ENCODE results near the gene FAM180A. TPM values are rescaled to one million over a fixed set of nuclear protein-coding genes. Genes with fewer than 3 reads are reported as not detected.

Gene FAM180A
- total and polyA plus RNA-seq, 4 donors, result 0.19 to 10.5 (median 5.6) TPM

- TF ChIP-seq FOXA2 (IDR thresholded peaks at IDR 0.05) (no peak), GABPA (IDR thresholded peaks at IDR 0.05 in 1 of 2, conservative IDR thresholded peaks at IDR 0.05 in 1 of 2) (no peak), SP1 (IDR thresholded peaks at IDR 0.05) (no peak), FOXA1 (IDR thresholded peaks at IDR 0.05) (no peak), HNF4G (IDR thresholded peaks at IDR 0.05) (no peak)
- Histone ChIP-seq H3K27me3 (ENCODE audit: control insufficient read depth in 4 of 4, insufficient read depth in 4 of 4, low read length in 3 of 4) (no peaks in the 10 kb centered on the region), H3K4me1 (ENCODE audit: control insufficient read depth in 4 of 4, insufficient read depth in 4 of 4, low read length in 3 of 4) (no peaks in the 10 kb centered on the region), H3K27ac (ENCODE audit: low read depth in 1 of 2, low read length in 2 of 2) (no peak overlapping the region), H3K4me3 (ENCODE audit: low read depth in 1 of 3, low read length in 3 of 3) (no peak overlapping the region), H3K9me3 (ENCODE audit: control insufficient read depth in 4 of 4, low read length in 3 of 4) (no peaks in the 10 kb centered on the region), H3K9ac (ENCODE audit: low read depth in 1 of 2, low read length in 2 of 2) (no peak overlapping the region), H3K36me3 (ENCODE audit: control insufficient read depth in 4 of 4, insufficient read depth in 3 of 4, low read depth in 1 of 4, low read length in 3 of 4) (no peaks in the 10 kb centered on the region)
- DNase-seq (ENCODE audit: low spot score), result no peak
- 83% methylated on average over 3 of the region's 3 CpGs for WGBS
Observed at GRCh38 chr7:135717693-135718092, 30.9 kb downstream of the FAM180A start.

GRCh38 chr7:135716677-135717238 lies 31.9 kb downstream of the FAM180A start:
- Histone ChIP-seq H3K9ac (ENCODE audit: low read depth in 1 of 2, low read length in 2 of 2) (no peak overlapping the region), H3K4me1 (ENCODE audit: control insufficient read depth in 4 of 4, insufficient read depth in 4 of 4, low read length in 3 of 4) (no peaks in the 10 kb centered on the region), H3K4me3 (ENCODE audit: low read depth in 1 of 3, low read length in 3 of 3) (no peak overlapping the region), H3K27ac (ENCODE audit: low read depth in 1 of 2, low read length in 2 of 2) (no peak overlapping the region), H3K36me3 (ENCODE audit: control insufficient read depth in 4 of 4, insufficient read depth in 3 of 4, low read depth in 1 of 4, low read length in 3 of 4) (no peaks in the 10 kb centered on the region), H3K9me3 (ENCODE audit: control insufficient read depth in 4 of 4, low read length in 3 of 4) (no peaks in the 10 kb centered on the region), H3K27me3 (ENCODE audit: control insufficient read depth in 4 of 4, insufficient read depth in 4 of 4, low read length in 3 of 4) (no peaks in the 10 kb centered on the region)
- WGBS, result 74% methylated on average over 9 of the region's 9 CpGs
- no peak for DNase-seq (ENCODE audit: low spot score)
- no peak for TF ChIP-seq FOXA2 (IDR thresholded peaks at IDR 0.05)
- no peak for TF ChIP-seq ZBTB33 (IDR thresholded peaks at IDR 0.05)
- TF ChIP-seq YY1 (IDR thresholded peaks at IDR 0.05), result no peak
- no peak for TF ChIP-seq EGR1 (IDR thresholded peaks at IDR 0.05; ENCODE audit: low read depth in 2 of 2)
- TF ChIP-seq REST (IDR thresholded peaks at IDR 0.05), result no peak
- no peak for TF ChIP-seq JUND (IDR thresholded peaks at IDR 0.05)
- no peak for TF ChIP-seq SP1 (IDR thresholded peaks at IDR 0.05)
- TF ChIP-seq HNF4G (IDR thresholded peaks at IDR 0.05), result no peak
- no peak for TF ChIP-seq NR2F2 (IDR thresholded peaks at IDR 0.05)
- TF ChIP-seq ATF3 (IDR thresholded peaks at IDR 0.05), result no peak
- no peak for TF ChIP-seq HNF4A (conservative IDR thresholded peaks at IDR 0.05)
- no peak for TF ChIP-seq RXRA (IDR thresholded peaks at IDR 0.05)
- no peak for TF ChIP-seq CTCF (IDR thresholded peaks at IDR 0.05; ENCODE audit: low read depth, low read length, missing input control)
- no peak for TF ChIP-seq RAD21 (IDR thresholded peaks at IDR 0.05)
- no peak for TF ChIP-seq MAX (IDR thresholded peaks at IDR 0.05)
- TF ChIP-seq FOXA1 (IDR thresholded peaks at IDR 0.05), result no peak

Measured in liver (tissue), 9 donors.